Ishikawa (cell line): ENCODE measurements around the gene PDLIM1.

Experiments
- CEBPB ChIP-seq: IDR thresholded peaks from 2 replicates; pipeline ENCODE4 v1.6.1; 2012
- CREB1 ChIP-seq: IDR thresholded peaks from 2 replicates; pipeline ENCODE4 v1.6.1; 2012; ENCODE audit warnings: low read depth
- EGR1 ChIP-seq: IDR thresholded peaks from 2 replicates; pipeline ENCODE4 v1.6.1; 2012
- EP300 ChIP-seq: IDR thresholded peaks from 2 replicates; pipeline ENCODE4 v1.6.1; 2012; ENCODE audit warnings: borderline replicate concordance
- FOXM1 ChIP-seq: IDR thresholded peaks from 2 replicates; pipeline ENCODE4 v1.6.1; 2012; ENCODE audit warnings: low read depth, borderline replicate concordance
- NFIC ChIP-seq: IDR thresholded peaks from 2 replicates; pipeline ENCODE4 v1.6.1; 2012
- RAD21 ChIP-seq: IDR thresholded peaks from 2 replicates; pipeline ENCODE4 v1.6.1; 2012; ENCODE audit warnings: low read depth
- TAF1 ChIP-seq: IDR thresholded peaks from 2 replicates; pipeline ENCODE4 v1.6.1; 2012; ENCODE audit warnings: low read depth, mild to moderate bottlenecking
- TCF12 ChIP-seq: IDR thresholded peaks from 2 replicates; pipeline ENCODE4 v1.6.1; 2012; ENCODE audit warnings: low read depth
- TEAD4 ChIP-seq: IDR thresholded peaks from 2 replicates; pipeline ENCODE4 v1.6.1; 2012
- YY1 ChIP-seq: IDR thresholded peaks from 2 replicates; pipeline ENCODE4 v1.6.1; 2012; ENCODE audit warnings: low read depth
- ZBTB7A ChIP-seq: IDR thresholded peaks from 2 replicates; pipeline ENCODE4 v1.6.1; 2012; ENCODE audit warnings: low read depth
- TF ChIP-seq, protein P1 (sequence below): IDR thresholded peaks from 2 replicates; pipeline ENCODE4 v1.6.1; 2012
- TF ChIP-seq, protein P2 (sequence below): IDR thresholded peaks from 2 replicates; pipeline ENCODE4 v1.6.1; 2012
- TF ChIP-seq, protein P3 (sequence below): IDR thresholded peaks from 2 replicates; pipeline ENCODE4 v1.6.1; 2012; ENCODE audit warnings: low read depth, mild to moderate bottlenecking

The PDLIM1 gene

GRCh38 chr10:95335933-95336699, 45.3 kb upstream of the PDLIM1 start:
- TF ChIP-seq TCF12 (no peak), EP300 (no peak), EGR1 (no peak), RAD21 (no peak), CEBPB (no peak), ZBTB7A (no peak), TAF1 (no peak), CREB1 (no peak), FOXM1 (no peak), TEAD4 (no peak)
- TF ChIP-seq, protein P1, sequence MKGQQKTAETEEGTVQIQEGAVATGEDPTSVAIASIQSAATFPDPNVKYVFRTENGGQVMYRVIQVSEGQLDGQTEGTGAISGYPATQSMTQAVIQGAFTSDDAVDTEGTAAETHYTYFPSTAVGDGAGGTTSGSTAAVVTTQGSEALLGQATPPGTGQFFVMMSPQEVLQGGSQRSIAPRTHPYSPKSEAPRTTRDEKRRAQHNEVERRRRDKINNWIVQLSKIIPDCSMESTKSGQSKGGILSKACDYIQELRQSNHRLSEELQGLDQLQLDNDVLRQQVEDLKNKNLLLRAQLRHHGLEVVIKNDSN, result no peak
- TF ChIP-seq, protein P2, sequence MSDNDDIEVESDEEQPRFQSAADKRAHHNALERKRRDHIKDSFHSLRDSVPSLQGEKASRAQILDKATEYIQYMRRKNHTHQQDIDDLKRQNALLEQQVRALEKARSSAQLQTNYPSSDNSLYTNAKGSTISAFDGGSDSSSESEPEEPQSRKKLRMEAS, result no peak

DNA sequence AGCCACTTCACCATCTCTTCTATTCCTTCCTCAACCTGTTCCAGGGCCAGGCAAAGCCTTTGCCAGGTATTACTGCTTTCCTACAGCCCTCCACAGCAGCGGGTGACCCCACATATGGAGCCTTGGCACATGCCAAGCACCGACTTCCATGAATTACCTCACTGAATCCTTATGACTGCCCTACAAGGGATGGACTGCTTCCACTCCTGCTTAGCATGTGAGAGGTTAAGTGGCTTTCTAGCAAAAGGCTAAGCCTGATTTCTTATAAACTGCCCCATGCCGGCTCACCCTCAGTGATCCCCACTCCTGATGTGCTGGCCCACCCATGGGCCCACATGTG, 44.0 kb upstream of the PDLIM1 start:
- no peak for TF ChIP-seq EP300
- TF ChIP-seq YY1, result no peak
- no peak for TF ChIP-seq TCF12
- TF ChIP-seq NFIC, result no peak
- no peak for TF ChIP-seq ZBTB7A
- no peak for TF ChIP-seq CREB1

DNA sequence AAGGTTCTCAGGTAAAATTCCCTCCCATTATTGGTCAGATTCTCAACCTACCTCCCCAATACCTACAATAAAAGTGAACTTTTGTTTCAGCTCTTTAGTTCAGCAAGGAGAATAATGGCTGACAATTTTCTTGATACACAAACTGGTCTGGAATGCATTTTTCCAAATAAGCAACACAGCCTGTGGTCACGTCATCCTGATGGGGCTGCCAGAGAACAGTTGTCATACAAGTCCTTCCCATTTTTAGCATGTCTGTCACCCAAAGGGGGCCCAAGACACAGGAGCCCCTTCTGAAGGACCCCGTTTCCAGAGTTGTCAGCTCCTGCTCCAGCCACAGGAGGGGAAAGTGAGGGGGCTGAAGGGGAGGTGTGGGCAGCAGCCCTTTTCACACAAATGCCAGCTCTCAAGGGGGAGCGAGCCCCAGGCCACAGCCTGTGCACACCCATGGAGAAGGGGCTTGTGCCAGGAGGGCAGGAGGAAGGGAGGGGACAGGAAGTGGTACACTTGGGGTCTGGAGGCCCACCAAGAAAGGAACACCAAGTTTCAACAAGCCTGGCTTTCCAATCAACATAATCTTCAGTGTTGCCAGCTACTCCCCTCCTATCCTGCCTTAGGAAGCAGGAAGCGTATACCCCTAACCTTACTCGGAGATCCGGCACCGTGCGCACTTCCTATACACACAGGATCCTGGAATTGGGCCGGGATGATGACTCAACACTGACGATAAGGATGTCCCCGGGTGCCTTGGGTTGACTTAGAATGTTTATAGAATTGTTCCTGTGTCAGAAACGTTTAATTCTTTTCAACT, 43.4 kb upstream of the PDLIM1 start:
- TF ChIP-seq FOXM1 (no peak), CREB1 (no peak), CEBPB (no peak), EGR1 (no peak), TEAD4 (no peak), TAF1 (no peak), YY1 (no peak), TCF12 (no peak), NFIC (no peak), ZBTB7A (no peak), RAD21 (no peak), EP300 (no peak)
- TF ChIP-seq, protein P1, result no peak
- TF ChIP-seq, protein P2, result no peak
- TF ChIP-seq, protein P3, sequence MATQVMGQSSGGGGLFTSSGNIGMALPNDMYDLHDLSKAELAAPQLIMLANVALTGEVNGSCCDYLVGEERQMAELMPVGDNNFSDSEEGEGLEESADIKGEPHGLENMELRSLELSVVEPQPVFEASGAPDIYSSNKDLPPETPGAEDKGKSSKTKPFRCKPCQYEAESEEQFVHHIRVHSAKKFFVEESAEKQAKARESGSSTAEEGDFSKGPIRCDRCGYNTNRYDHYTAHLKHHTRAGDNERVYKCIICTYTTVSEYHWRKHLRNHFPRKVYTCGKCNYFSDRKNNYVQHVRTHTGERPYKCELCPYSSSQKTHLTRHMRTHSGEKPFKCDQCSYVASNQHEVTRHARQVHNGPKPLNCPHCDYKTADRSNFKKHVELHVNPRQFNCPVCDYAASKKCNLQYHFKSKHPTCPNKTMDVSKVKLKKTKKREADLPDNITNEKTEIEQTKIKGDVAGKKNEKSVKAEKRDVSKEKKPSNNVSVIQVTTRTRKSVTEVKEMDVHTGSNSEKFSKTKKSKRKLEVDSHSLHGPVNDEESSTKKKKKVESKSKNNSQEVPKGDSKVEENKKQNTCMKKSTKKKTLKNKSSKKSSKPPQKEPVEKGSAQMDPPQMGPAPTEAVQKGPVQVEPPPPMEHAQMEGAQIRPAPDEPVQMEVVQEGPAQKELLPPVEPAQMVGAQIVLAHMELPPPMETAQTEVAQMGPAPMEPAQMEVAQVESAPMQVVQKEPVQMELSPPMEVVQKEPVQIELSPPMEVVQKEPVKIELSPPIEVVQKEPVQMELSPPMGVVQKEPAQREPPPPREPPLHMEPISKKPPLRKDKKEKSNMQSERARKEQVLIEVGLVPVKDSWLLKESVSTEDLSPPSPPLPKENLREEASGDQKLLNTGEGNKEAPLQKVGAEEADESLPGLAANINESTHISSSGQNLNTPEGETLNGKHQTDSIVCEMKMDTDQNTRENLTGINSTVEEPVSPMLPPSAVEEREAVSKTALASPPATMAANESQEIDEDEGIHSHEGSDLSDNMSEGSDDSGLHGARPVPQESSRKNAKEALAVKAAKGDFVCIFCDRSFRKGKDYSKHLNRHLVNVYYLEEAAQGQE, result no peak

GRCh38 chr10:95332666-95333249, 42.0 kb upstream of the PDLIM1 start:
- no peak for TF ChIP-seq CEBPB
- TF ChIP-seq EGR1, result no peak
- no peak for TF ChIP-seq TAF1
- TF ChIP-seq, protein P3, result no peak
- TF ChIP-seq NFIC, result no peak
- TF ChIP-seq EP300, result no peak
- TF ChIP-seq YY1, result no peak

- TF ChIP-seq RAD21, result no peak
- TF ChIP-seq NFIC, result no peak
- TF ChIP-seq, protein P2, result no peak
- no peak for TF ChIP-seq FOXM1
- no peak for TF ChIP-seq ZBTB7A
- no peak for TF ChIP-seq YY1
- TF ChIP-seq CEBPB, result no peak
- no peak for TF ChIP-seq TCF12
- TF ChIP-seq CREB1, result no peak
Measured at GRCh38 chr10:95331596-95332130, 40.9 kb upstream of the PDLIM1 start.
